ENCODE measurements around the gene FGF7.
"Not testable (repeated sequence)": the region's sequence is repeated elsewhere in the genome, so short reads cannot be mapped to it uniquely, and the experiment has no call there.

The FGF7 gene

GRCh38 chr15:49423021-49423420, at the start of gene FGF7:
FGF7 (plus strand) TSS chr15:49423242; CDS start chr15:49424298, 1,056 bp downstream.
- no peak for DNase-seq

GRCh38 chr15:49379996-49380395, 43.0 kb upstream of the FGF7 start:
- DNase-seq = no peak

DNA sequence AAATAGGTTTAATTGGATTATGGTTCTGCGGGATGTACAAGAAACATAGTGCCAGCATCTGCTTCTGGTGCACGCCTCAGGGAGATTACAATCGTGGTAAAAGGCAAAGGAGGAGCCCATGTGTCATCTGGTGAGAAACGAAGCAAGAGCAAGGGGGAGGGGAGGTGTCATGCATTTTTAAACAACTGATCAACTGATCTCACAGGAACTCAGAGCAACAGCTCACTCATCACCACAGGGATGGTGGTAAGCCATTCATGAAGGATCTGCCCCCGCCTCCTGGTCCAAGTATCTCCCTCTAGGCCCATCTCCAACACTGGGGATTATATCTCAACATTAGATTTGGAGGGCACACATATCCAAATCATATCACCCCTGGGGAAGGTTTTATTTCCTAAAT, 42.1 kb upstream of the FGF7 start:
- no peak for DNase-seq

DNA sequence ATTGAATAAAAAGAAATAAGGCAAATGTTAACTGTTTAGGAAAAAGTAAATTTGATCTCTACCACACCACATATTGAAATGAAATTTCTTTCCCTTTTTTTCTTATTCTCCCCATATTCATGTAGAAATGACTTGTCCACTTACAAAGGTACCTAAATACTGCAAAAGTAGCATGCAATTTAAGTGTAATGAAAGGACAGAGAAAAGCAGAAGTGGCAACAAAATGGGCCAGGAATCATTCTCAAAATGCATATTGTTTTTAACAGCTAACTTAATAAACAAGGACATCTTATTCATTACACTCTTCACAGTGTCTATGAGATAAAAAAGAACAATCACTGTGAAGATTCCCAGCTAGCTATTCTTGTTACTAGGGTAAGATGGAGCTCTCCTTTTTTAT, 40.6 kb upstream of the FGF7 start:
- no peak for DNase-seq

DNA sequence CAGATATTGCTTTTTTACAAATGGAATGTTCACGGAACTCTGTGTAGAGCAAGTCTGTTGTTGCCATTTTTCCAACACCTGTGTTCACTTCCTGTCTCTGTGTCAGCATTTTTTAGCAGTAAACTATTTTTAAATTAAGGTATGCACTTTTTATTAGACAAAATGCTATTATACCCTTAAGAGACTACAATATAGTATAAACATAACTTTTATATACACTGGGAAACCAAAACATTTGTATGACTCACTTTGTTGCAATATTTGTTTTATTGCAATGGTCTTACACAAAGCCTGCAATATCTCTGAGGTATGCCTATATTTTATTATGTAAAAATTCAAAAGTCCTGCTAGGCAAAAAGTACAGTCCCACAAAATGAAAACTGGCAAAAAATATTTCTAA, 39.8 kb upstream of the FGF7 start:
- no peak for DNase-seq

- DNase-seq = no peak
These were observed 35.6 kb upstream of the FGF7 start for GRCh38 chr15:49387471-49387870.

- not testable (repeated sequence) for DNase-seq
These were observed 20.3 kb upstream of the FGF7 start for GRCh38 chr15:49402515-49403296.

GRCh38 chr15:49406352-49407118, 16.5 kb upstream of the FGF7 start:
- no peak for DNase-seq

- DNase-seq = no peak
These were observed 12.4 kb upstream of the FGF7 start for GRCh38 chr15:49410641-49411040.

- no peak for DNase-seq
These were observed 10.2 kb upstream of the FGF7 start for GRCh38 chr15:49412797-49413196.

GRCh38 chr15:49415149-49415548, 7.9 kb upstream of the FGF7 start:
- no peak for DNase-seq

- DNase-seq = no peak
These were observed 7.4 kb upstream of the FGF7 start for GRCh38 chr15:49415638-49416037.

DNA sequence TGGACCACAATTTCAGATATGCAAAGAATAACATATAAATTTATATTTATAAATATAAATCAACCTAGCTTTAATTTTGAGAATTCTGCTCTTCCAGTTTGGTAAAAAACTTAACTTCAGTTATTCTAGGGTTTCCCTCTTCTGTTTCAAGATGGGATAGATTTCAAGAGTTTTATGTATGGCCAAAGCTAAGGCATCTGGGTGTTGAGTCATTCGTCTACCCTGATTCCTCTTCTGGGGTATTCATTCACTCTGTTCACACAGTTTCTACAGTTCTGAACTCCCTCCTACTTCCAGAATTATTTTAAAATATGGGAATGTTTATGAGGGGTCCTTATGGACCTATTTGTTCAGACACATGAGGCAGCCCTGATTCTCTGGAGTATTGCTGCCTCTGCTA, 4.2 kb upstream of the FGF7 start:
- no peak for DNase-seq

DNA sequence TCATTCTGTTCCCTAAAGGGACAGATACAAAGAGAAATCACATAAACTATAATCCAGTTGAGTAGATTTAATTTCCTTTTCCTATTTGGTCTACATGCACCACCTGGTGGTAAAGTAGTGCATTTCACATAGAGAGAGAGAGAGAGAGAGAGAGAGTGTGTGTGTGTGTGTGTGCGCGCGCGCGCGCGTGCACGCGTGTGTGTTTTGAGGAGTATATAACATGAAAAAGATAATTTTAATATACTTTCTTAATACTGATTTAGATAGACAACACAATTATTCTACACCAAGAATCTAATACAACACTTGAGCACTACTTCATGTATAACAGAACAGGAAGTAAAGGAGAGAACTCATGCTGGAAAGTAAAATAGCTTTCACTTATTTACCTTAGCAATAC, 1.1 kb upstream of the FGF7 start:
- peak; percentile 21 for DNase-seq

DNA sequence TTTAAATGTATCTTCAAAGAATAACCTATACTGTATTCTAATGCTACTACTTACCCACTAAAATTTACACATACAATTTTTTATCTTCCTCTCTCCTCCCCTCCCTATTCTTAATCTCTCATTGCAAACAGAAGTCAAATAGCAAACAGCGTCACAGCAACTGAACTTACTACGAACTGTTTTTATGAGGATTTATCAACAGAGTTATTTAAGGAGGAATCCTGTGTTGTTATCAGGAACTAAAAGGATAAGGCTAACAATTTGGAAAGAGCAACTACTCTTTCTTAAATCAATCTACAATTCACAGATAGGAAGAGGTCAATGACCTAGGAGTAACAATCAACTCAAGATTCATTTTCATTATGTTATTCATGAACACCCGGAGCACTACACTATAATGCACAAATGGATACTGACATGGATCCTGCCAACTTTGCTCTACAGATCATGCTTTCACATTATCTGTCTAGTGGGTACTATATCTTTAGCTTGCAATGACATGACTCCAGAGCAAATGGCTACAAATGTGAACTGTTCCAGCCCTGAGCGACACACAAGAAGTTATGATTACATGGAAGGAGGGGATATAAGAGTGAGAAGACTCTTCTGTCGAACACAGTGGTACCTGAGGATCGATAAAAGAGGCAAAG, 984 bp downstream of the FGF7 start:
- no peak for DNase-seq

- no peak for DNase-seq
These were observed 1.9 kb downstream of the FGF7 start for GRCh38 chr15:49424954-49425353.

DNA sequence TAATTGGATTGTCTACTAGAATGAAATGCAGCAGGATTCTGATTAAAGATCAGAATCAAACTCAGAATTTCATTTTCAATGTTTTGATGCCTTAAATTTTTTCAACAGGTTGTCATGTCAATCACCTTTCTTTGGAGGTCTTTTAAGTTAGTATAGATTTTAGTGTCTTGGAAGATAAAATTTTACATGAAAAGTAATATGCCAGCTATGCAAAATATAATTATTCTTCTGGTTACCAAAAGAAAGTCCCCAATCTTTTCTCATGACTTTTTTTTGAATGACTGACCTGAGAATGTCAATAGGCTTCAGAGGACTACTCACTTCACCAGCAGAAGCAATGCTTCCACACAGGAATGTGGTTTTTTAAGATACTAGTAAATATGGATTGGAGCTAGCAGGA, 4.3 kb downstream of the FGF7 start:
- no peak for DNase-seq

- no peak for DNase-seq
These were observed 5.5 kb downstream of the FGF7 start for GRCh38 chr15:49428409-49429095.

GRCh38 chr15:49430046-49430445, 7.0 kb downstream of the FGF7 start:
- DNase-seq = no peak

DNA sequence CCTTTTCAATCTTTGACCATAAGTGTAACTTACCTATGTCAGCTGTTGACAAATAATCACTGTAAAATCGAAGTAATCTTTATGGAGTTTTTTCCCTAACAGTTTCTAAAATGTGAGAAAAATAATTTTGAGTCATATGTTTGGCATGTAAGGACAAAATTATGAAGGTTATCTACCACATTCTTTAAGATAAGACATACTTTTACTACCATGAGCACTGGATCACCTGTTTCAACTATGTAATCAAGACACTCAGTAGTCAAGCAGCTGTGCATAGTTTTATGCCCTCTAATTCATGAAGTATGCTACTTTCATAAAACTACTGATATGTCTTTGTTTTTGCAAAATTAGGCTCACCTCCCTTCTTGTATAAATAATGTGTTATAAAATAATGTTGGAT, 12.1 kb downstream of the FGF7 start:
- no peak for DNase-seq

DNA sequence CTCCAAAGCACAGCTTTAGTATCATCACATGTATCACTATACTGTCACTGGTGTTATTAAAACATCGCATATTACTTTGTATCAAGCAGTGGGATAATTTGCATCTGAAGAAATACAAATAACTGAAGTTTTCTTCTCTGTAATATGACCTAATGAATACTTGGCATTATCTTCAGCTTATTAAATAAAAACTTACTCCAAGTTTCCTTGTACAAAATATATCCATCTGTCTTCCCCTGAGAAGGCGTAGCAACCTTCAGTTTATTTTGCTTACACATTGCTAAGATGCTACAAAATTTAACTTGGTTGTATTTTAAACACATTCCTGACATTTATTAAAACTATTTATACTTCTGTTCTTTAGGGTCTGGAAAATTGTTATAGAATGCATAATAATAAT, 13.7 kb downstream of the FGF7 start:
- DNase-seq = no peak

GRCh38 chr15:49438962-49439631, 16.1 kb downstream of the FGF7 start:
- DNase-seq = no peak
